ENCODE results near the gene SCNN1A.

The SCNN1A gene

DNA sequence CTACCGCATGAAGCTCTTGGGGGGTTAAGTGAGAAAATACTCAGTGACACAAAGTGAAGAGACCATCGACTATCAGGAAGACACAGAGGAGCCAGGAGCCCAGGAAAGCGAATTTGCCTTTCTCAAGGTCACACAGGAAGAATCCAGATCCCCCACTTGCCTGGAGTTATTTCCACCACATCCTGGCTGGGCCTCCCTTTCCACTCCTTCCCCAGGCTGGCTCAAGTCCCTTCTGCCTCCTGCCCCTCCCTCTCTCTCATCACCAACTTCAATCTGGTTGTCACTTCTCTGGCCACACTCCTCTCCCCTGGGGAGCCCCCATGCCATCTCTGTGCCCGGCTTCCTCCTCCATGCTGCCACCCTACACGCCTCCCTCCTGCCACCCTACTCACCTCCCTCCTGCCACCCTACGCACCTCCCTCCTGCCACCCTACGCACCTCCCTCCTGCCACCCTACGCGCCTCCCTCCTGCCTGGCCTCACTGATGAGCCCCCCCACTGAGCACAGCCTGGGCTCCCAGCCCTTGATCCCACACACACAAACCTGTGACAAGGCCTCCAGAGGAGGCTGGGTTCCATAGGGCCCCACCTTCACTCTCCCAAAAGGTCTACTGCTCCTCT is 6.3 kb downstream of the SCNN1A start:
- no peak for DNase-seq (ENCODE audit: low spot score)

DNA sequence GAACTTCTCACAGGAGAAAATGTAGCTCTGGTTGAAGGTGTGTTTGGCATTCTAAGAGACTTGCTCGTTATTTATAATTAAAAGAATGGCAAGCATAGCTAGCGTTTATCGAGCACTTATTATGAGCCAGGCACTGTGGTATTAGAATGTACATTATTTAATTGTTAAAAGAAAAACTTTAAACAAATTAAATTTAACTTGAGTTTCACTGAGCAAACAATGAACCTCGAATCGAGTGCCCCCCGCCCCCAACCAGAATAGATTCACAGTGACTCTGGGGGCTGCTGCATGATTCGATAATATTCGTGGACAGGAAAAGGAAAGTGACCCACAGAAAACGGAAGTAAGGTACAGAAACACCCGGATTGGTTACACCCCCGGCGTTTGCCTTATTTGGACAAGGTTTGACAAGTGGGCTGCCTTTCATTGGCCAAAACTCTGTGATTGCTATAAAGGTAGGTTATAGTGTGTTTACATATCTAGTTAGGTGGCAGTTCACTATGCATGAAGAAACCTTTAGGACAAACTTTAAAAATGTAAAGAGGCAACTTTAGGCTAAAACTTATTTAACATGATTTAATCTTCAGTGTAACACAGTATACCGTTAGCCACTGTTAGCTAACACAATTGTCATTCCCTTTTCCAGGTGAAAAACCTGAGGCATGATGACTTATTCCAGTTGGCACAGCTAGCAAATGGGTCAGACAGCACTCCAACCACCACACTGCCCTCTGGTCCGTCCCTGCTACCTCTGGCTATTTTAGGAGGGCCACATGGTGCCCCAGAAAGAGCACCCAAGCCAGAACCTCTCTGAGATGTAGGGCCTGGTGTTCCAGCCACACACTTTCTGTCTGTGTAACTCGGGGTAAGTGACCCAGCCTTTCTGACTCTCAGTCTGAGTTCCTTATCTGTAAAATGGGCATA is 7.1 kb downstream of the SCNN1A start:
- DNase-seq (ENCODE audit: low spot score), result no peak

DNA sequence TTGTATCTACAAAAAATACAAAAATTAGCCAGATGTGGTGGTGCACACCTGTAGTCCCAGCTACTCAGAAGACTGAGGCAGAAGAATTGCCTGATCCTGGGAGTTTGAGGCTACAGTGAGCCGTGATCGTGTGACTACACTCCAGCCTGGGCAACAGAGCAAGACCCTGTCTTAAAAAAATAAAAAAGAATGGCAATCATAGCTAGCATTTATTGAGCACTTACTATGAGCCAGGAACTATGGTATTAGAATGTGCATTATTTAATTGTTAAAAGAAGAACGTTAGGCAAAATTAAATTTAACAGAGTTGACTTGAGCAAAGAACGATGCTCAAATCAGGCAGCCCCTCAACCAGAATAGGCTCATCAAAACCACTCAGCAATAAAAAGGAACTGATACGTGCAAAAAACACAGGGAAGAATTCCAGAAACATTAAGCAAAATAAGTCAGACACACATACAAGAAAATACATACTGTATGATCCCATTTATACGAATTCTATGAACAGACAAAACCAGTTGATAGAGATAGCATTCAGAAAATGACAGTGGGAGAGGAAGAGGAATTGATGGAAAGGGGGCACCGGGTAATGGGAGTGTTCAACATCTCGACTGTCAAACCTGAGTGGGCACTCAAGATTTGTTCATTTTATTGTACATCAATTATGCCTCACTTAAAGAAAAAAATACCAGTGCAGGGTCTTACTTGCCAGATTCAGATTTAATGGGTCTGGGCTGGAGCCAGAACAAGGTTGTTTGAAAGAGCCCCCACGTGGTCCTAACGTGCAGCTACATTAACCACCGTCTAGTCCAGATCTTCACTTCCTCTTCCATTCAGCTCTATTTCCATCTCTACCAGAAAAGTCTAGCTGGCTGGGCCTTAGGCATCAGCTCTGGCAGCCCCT is 8.0 kb downstream of the SCNN1A start:
- DNase-seq (ENCODE audit: low spot score), result peak; percentile 51

DNA sequence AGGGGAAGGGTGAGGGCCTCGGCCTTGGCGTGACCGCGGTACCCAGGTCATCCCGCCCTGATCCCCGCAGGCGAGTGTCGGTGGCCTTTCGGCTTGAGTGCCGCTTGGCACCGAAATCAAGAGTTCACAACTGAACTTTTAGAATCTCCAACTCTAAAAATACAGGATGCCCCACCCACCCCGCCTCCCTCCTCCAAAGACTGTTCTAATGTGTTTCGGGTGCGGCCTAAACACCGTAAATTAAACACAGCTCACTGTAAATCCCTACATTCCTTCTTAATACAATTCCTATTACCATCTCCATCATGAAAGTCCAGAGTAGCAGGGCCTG is 11.4 kb downstream of the SCNN1A start:
- no peak for DNase-seq (ENCODE audit: low spot score)

DNA sequence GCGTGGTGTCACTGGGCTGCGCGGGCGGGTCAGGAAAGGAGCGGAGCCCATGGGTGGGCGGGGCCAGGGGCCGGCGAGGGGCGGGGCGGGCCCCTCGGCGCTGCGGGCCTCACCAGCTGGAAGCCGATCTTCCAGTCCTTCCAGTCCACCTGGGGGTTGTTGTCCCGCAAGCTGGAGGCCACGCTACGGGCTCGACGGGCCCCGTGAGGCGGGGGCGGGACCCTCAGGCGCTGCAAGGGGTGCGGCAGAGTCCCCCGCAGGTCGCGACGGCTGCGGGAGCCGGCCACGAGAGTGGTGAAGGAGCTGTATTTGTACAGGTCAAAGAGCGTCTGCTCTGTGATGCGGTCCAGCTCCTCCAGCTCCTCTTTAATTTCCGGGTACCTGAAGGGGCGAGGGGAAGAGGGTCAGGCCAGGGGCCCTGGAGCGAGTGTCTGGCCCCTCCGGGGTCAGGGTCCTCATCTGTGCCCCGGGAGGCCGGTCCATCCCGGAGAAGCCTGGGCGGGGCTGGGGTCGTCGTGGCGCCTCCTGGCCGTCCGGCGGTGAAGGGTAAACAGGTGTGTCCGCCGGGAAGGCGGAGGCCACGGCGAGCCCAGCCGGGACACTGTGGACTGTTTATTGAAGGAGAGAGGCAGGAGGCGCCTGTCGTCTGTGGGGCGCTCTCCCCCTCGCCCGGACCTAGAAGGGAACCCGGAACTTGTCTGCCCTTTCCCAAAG is 11.9 kb downstream of the SCNN1A start:
- DNase-seq (ENCODE audit: low spot score), result peak; percentile 92

DNA sequence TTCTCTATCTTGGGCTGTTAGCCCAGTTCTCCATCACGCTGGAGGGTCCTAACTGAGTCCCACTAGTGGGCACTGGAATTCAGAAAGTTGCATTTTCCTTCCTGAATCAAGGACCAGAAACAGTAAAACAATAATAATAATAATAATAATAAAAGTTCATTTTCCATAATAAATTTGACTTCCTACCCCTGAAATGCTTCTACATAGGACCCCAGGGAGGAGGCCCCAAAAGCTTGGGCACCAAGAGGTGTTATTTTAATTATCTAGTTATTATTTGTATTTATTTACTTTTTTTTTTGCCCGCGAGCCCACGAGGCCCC is 12.4 kb downstream of the SCNN1A start:
- DNase-seq (ENCODE audit: low spot score), result no peak

- DNase-seq (ENCODE audit: low spot score), result no peak
Measured at GRCh38 chr12:6362403-6362802, 13.0 kb downstream of the SCNN1A start.

DNA sequence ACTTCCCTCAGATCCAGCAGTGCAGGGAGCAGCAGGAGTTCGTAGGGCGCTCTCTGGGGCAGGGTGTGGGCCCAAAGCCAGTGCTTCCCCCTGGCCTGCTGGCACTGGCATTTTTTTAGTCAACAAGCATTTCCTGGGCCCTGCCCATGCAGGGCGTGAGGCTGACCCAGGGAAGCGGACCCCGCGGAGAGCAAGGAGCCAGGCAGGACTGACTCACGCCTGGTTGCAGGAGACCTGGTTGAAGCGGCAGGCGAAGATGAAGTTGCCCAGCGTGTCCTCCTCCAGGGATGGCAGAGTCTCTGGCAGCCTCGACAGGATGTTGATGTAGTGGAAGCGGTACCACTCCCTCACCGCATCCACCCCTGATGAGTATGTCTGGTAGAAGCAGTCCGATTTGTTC is 13.5 kb downstream of the SCNN1A start:
- no peak for DNase-seq (ENCODE audit: low spot score)

DNA sequence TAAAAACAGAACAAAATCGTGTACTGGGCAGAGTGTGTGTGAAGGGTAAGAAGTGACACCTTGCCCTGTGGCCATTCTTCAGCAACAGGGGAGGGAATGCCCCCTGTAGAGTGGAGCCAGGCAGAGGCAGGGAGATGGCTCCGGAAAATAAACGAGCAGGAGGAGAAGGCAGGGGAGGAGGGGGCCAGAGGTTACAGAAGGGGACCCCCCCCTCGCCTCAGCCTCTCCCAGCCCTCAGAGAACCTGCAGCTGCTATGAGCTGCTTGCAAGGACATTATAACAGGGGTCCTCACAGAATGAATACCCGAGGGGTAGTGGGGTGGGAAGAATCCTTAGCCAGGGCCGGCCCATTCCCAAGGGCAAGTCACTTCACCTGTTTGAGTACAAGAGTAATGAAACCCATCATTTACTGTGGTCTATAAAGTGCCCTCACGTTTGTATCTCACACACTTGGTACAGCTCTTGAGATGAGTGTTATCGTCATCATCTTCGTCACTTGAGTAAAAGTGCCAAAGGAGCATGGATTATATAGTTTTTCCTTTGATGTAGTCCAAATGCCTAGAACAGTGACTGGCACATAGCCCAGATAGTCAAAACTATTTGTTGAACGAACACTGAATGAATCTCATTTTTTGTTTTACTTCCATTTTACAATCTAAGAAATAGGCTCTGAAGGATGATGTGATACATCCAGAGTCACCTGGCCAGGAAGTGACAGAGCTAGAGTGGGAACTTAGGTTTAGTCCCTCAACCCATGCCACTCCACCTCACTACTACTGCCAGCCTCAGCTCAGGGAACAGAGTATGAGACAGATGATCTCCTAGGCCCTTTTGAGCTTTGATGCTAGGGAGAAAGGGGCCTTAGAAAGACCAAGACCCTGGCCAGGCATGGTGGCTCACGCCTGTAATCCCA is 14.5 kb downstream of the SCNN1A start:
- DNase-seq (ENCODE audit: low spot score), result no peak

GRCh38 chr12:6360080-6360571 is 15.2 kb downstream of the SCNN1A start:
- no peak for DNase-seq (ENCODE audit: low spot score)

GRCh38 chr12:6358881-6359280 is 16.5 kb downstream of the SCNN1A start:
- no peak for DNase-seq (ENCODE audit: low spot score)

DNA sequence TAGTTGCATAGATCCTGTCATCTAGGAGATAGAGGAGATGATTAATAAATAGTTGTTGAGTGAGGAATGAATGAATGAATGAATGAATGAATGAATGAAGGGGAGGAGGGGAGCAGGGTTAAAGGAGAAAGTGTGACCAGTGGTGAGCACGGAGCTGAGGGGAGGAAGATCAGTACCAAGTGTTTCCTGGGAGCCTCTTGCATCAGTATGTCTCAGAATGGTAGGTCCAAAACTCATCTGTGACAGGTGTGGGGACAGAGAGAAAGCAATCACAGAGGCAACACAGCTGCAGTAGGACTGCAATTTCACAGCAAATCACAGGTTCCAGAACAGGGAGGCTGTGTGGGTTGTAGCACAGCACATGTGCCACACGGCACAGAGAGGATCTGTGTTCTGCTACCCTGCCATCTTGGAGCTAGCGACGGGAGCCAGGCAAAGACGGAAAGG is 19.0 kb downstream of the SCNN1A start:
- no peak for DNase-seq (ENCODE audit: low spot score)

GRCh38 chr12:6355491-6356373 is 19.6 kb downstream of the SCNN1A start:
- no peak for DNase-seq (ENCODE audit: low spot score)

- DNase-seq (ENCODE audit: low spot score), result no peak
Measured at GRCh38 chr12:6354495-6355393, 20.6 kb downstream of the SCNN1A start.

DNA sequence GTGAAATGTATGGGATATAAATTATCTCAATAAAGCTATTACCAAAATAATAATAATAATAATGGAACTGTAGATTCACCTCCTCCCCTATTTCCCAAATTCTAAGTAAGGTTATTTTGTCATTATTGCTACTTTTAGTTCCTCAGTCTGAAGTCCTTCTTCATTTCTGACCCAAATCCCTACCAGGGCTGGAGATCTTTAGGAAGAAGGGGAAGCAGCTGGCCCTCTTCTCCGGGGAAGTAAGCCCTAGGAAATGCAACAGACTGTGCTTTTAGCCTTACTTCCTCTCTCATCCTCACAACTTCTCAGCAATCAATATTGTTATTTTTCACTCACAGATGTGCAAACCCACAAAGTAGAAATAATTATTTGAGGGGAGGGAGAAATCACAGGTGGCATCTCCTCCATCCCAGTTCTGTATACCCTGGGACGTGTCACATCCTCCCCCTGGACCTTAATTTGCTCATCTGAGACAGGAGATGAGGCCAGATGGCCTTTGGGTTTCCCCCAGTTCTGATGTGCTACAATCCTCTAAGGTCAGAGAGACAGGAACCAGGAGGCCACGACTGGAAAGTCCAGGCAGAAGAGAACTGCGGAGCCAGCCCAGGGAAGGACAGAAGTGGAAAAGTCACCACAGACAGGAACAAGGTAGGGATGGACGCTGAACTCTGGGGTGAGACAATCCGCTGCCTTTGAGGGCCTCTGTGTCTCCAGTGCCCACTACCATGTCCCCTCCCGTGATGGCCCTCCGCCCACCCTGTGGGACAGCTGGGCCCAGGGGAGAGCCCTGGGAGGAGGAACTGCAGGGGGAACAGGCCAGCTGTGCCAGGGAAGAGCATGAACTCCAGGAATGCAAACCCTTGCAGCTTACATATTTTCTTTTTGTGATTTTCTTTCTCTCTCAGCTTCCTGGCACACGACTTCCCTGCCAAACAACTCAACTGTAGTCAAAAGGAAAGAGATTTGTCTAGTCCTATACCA is 22.9 kb downstream of the SCNN1A start:
- no peak for DNase-seq (ENCODE audit: low spot score)

GRCh38 chr12:6351622-6352021 is 23.7 kb downstream of the SCNN1A start:
- no peak for DNase-seq (ENCODE audit: low spot score)

Measured in hepatic stellate cell (primary cell).